Ramos (cell line): ENCODE results near the gene LASP1.
"Not testable (repeated sequence)": the region's sequence is repeated elsewhere in the genome, so short reads cannot be mapped to it uniquely, and the experiment has no call there.

Experiments used
- in situ Hi-C: fragments of 300-500 bp; cut with MboI; formaldehyde crosslinking; loops from one replicate; pipeline ENCODE4 v1.14.3; 2022; ENCODE audit warnings: low sequenced_read_pairs; ENCODE audit not compliant: unreplicated experiment

The LASP1 gene

GRCh38 chr17:38905375-38905774 is 35.5 kb downstream of the LASP1 start:
- in situ Hi-C loops: no loop called here

DNA sequence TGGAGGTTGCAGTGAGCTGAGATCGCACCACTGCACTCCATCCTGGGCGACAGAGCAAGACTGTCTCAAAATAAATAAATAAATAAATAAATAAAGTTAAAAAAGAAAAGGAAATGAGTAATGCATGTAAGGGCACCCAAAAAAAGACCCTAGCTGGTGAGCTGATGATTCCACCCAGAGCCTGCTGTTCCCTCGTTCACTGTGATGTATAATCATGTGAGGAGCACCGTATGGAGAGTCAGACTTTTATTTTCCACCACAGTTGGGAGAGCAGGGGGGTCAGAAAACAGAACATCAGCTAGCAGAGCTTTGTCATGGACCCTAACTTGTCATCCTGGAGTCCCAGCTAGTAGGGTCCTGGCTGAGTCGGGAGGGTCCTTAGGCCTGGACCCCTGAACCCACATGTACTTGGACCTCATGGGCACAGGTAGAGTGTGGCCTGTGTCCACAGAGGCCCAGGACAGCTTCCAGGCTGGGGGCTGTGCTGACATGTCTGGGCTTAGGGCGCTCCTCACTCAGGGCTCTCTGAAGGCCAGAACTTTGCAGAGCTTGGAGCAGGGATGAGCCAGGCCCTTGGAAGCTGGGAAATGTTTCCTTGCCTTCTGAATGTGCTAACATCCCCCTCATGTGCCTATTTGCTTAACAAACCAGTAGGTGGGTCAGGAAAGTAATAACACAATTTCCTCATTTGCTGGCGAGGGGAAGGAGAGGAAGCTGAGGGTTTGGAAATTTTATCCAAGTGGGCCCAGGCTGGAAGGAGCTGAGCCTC is 36.8 kb downstream of the LASP1 start:
- in situ Hi-C loops: no loop called here

- in situ Hi-C loops: no loop called here
Measured at GRCh38 chr17:38907930-38908675, 38.2 kb downstream of the LASP1 start.

DNA sequence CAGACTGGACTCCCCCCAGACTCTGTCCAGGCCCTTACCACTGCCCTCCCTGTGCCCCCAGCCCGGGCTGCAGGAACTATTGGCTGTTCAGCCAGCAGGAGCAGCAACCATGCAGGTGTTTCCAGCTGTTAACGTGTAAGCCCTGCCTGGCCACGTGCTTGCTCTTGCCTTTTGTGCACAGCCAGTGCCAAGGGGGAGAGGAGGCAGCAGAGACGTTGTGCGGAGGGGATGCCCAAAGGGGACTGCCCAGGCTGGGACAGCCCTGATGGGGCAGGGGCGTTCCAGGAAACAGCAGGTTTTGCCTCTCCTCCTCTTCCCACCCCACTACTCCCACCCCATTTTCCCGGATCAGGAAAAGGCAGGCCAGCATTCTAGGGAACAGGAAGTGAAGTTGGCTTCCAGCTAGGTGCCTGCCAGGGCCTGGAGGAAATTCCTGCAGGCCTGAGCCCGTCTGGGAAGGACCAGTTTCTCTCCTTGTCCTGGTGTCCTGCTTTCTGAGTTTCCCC is 38.9 kb downstream of the LASP1 start:
- in situ Hi-C loops: no loop called here

DNA sequence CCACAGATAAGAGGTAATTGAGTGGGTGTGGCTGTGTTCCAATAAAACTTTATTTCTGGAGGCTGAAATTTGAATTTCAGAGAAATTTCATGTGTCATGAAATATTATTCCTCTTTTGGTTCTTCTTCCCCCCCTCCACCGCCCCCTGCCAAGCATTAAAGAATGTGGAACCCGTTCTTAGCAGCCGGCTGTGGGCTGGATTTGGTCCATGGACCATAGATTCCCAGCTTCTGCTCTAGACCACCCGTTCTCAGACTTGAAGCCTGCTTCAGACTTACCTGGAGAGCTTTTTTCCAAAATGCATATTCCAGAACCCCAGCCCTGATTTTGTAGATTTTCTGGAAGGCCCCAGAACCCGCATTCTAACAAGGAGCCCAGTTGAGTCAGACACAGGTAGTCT is 40.5 kb downstream of the LASP1 start:
- in situ Hi-C loops: no loop called here

DNA sequence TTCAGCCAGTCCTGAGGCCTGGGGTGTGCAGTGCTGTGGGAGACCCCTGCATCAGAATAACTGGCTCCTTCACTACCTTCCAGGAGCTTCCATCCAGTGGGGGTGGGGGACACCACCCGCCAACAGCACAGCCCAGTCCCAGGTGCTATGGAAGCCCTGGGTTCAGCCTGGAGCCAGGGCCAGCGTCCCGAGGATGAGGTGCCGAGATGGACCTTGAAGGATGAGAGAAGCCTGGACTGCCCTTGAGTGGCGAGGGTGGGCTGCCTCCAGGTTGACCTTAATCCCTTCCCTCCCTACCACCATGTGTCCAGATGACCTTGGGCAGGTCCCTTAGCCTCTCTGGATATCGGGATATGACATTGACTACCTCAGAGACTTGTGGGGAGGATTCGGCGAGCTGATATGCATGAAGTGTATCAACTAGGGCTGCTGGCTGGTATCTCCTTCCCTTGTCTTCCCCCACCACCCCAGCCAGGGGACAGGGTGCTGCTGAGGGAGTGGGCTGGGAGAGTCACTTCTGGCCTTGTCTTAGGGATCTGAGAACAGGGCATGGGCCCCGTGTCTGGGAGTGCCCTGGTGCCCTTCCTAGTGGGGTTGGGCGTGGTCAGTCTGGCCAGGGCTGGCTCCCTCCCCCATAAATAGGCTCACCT is 41.3 kb downstream of the LASP1 start:
- in situ Hi-C loops: no loop called here

DNA sequence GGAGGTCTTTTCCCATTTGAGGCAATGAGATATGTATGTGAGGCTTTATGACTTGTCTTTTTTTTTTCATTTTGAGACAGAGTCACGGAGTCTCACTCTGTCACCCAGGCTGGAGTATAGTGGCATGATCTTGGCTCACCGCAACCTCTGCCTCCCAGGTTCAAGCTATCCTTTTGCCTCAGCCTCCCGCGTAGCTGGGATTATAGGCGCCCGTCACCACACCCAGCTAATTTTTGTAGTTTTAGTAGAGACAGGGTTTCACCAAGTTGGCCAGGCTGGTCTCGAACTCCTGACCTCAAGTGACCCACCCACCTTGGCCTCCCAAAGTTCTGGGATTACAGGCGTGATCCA is 41.8 kb downstream of the LASP1 start:
- in situ Hi-C loops: not testable (repeated sequence)

- in situ Hi-C loops: no loop called here
Measured at GRCh38 chr17:38912221-38912813, 42.5 kb downstream of the LASP1 start.

DNA sequence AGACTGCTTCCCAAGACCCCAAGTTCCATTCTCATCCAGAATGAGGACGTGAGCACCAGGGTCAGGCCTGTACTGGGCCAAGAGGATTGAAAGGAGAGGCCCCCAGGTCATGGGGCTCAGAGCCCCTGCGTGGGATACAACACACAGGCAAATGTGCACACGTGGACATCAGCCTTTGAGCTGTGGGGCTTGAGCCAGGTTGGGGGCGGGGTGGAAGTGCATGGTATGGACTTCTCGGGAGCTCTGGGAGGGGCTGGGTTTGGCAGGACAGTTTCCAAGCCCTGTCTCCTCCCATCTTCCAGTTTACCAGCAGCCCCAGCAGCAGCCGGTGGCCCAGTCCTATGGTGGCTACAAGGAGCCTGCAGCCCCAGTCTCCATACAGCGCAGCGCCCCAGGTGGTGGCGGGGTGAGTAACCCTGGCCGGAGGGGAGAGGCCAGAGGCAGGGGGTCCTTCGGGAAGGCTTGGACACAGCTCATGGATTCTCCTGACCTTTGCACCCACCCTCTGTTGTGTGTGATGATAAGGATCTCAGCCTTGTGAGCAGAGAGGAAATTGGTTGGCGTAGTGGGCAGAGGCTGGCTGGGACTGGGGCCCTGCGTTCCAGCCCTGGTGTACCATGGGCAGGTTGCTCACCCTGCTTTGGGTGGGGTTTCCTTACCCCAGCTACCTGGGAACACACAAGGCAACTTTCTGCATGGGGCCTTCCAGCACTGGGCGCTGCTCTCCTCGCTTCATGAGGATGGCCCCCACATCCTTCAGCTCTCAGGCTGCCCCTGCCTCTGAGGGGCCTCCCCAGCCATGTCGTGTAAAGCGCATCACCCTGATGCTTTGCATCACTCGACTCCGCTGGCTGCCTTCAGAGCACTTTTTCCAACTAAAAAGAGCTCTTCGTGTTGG is 45.1 kb downstream of the LASP1 start:
- in situ Hi-C loops: no loop called here

DNA sequence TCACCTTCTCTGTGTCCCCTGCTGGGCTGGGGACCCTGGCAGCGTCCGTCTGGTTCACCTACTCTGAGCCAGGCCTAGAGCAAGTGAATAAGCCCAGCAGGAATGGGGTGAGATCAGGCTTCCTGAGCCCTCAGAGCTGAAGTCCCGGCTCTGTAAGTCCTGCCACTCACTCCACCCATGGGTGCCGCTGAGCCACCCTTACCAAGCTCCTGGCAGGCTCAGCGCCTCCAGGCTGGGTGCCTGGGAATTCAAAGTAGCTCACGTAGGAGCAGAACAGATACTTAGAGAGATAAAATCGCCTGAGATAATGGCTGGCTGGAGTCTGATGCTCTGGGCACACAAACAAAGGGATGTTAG is 45.8 kb downstream of the LASP1 start:
- in situ Hi-C loops: no loop called here

DNA sequence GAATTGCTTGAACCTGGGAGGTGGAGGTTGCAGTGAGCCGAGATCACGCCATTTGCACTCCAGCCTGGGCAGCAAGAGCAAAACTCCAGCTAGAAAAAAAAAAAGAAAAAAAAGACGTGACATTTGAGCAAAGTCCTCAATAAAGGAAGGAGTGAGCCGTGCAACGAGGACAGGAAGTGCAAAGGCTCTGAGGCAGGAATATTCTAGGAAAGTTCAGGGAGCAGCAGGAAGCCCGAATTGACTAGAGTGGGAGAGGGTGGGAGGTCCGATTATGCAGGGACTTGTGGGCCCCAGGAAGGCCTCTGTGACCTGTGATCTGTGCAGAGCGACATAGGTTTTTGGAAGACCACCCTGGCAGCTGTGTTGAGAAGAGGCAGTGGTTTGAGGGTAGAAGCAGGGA is 46.9 kb downstream of the LASP1 start:
- in situ Hi-C loops: no loop called here

- in situ Hi-C loops: no loop called here
Measured at GRCh38 chr17:38917259-38917658, 47.4 kb downstream of the LASP1 start.

DNA sequence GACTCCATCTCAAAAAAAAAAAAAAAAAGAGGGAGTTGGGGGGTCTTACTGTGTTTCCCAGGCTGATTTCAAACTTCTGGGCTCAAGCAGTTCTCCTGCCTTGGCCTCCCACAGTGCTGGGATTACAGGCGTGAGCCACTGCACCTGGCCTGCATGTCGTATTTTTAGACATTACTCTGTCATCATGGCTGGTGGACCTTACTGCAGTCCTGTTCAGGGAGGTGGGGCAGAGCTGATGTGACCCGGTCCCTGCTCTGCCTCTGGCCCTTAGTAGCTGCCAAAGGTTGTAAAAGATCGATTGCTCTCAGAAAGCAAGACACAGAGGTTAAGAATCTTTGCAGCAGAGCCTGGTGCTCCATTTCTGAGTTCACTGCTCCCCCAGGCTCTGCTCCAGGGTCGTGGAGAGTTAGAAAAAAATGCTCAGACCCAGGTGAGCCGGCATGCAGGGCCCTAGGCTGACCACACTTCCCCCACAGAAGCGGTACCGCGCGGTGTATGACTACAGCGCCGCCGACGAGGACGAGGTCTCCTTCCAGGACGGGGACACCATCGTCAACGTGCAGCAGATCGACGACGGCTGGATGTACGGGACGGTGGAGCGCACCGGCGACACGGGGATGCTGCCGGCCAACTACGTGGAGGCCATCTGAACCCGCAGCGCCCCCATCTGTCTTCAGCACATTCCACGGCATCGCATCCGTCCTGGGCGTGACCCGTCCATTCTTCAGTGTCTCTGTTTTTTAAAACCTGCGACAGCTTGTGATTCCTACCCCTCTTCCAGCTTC is 48.5 kb downstream of the LASP1 start:
- in situ Hi-C loops: no loop called here

DNA sequence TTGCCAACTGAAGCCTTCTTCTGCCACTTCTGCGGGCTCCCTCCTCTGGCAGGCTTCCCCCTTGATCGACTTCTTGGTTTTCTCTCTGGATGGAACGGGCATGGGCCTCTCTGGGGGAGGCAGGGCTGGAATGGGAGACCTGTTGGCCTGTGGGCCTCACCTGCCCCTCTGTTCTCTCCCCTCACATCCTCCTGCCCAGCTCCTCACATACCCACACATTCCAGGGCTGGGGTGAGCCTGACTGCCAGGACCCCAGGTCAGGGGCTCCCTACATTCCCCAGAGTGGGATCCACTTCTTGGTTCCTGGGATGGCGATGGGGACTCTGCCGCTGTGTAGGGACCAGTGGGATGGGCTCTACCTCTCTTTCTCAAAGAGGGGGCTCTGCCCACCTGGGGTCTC is 49.1 kb downstream of the LASP1 start:
- in situ Hi-C loops: no loop called here

GRCh38 chr17:38919316-38920078 is 49.6 kb downstream of the LASP1 start:
- in situ Hi-C loops: no loop called here

- in situ Hi-C loops: no loop called here
Measured at GRCh38 chr17:38920374-38921291, 50.8 kb downstream of the LASP1 start.

GRCh38 chr17:38921756-38922411 is 52.0 kb downstream of the LASP1 start:
- in situ Hi-C loops: no loop called here
